Central memory CD8-positive, alpha-beta T cell (primary cell): ENCODE measurements around the gene PPFIA4.

Experiments used
- ATAC-seq: fragments of 150-1000 bp; cut with Tn5 transposase; replicated peaks from 2 replicates; pipeline ENCODE4 v1.10.0; 2022; ENCODE audit warnings: mild to moderate bottlenecking, moderate FRiP score, moderate number of reproducible peaks; ENCODE audit not compliant: poor library complexity, severe bottlenecking; ENCODE audit errors: extremely low read depth
- DNase-seq, 2 donors: peaks; one replicate each; pipeline ENCODE4 v3.0.0; 2021; ENCODE audit warnings: low spot score in 2 of 2
- H3K27ac Mint-ChIP-seq: one replicate; pipeline ENCODE4 v1.8.0; 2022; ENCODE audit warnings: low read depth, mild to moderate bottlenecking, moderate library complexity, mixed read lengths
- H3K27me3 Mint-ChIP-seq: one replicate; pipeline ENCODE4 v1.8.0; 2022; ENCODE audit warnings: mixed read lengths
- H3K36me3 Mint-ChIP-seq: one replicate; pipeline ENCODE4 v1.8.0; 2022; ENCODE audit warnings: mild to moderate bottlenecking, moderate library complexity, mixed read lengths; ENCODE audit not compliant: insufficient read depth
- H3K4me1 Mint-ChIP-seq: one replicate; pipeline ENCODE4 v1.8.0; 2022; ENCODE audit warnings: mixed read lengths
- H3K4me3 Mint-ChIP-seq: one replicate; pipeline ENCODE4 v1.8.0; 2022; ENCODE audit warnings: mild to moderate bottlenecking, moderate library complexity, mixed read lengths
- H3K9me3 Mint-ChIP-seq: one replicate; pipeline ENCODE4 v1.8.0; 2022; ENCODE audit warnings: mixed read lengths

Gene PPFIA4

GRCh38 chr1:203048086-203048485 is 21.8 kb downstream of the PPFIA4 start:
- Mint-ChIP-seq H3K36me3 (no peaks in the 10 kb centered on the region), H3K4me3 (no peak overlapping the region), H3K27me3 (peaks cover 66% of the 10 kb centered on the region), H3K27ac (no peak overlapping the region), H3K4me1 (no peaks in the 10 kb centered on the region), H3K9me3 (no peaks in the 10 kb centered on the region)
- DNase-seq (no peak), ATAC-seq (no peak)

GRCh38 chr1:203048555-203049051 is 22.3 kb downstream of the PPFIA4 start:
- no peak for ATAC-seq
- DNase-seq = no peak
- Mint-ChIP-seq H3K27ac (no peak overlapping the region), H3K36me3 (no peaks in the 10 kb centered on the region), H3K9me3 (no peaks in the 10 kb centered on the region), H3K4me1 (no peaks in the 10 kb centered on the region), H3K27me3 (peaks cover 66% of the 10 kb centered on the region), H3K4me3 (no peak overlapping the region)

DNA sequence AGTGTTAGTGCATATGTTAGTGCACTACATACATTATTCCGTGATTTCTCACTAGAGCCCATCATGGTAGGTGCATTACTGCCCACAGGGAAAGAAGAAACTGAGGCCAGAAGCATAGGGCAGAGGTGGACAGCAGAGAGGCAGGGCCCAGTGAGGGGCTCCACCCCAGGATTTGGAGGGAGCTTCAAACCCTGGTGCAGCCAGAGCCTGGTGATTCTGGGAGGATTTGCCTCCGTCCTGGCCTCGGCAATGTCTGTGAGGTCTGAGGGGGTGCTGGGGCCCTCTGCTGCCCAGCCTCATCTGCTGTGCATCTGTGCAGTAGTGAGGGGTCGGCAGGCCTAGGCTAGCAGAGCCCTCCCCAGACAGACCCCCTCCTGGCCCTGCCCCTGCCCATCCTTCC is 22.8 kb downstream of the PPFIA4 start:
- Mint-ChIP-seq H3K36me3 (no peaks in the 10 kb centered on the region), H3K27me3 (peaks cover 64% of the 10 kb centered on the region), H3K27ac (no peak overlapping the region), H3K9me3 (no peaks in the 10 kb centered on the region), H3K4me3 (no peak overlapping the region), H3K4me1 (no peaks in the 10 kb centered on the region)
- DNase-seq (no peak), ATAC-seq (no peak)

GRCh38 chr1:203049576-203050180 is 23.4 kb downstream of the PPFIA4 start:
- H3K27me3 Mint-ChIP-seq = peaks cover 60% of the 10 kb centered on the region
- no peak overlapping the region for H3K4me3 Mint-ChIP-seq
- no peak for DNase-seq
- no peak for ATAC-seq
- H3K27ac Mint-ChIP-seq = no peak overlapping the region
- no peaks in the 10 kb centered on the region for H3K4me1 Mint-ChIP-seq
- H3K36me3 Mint-ChIP-seq = no peaks in the 10 kb centered on the region
- no peaks in the 10 kb centered on the region for H3K9me3 Mint-ChIP-seq

DNA sequence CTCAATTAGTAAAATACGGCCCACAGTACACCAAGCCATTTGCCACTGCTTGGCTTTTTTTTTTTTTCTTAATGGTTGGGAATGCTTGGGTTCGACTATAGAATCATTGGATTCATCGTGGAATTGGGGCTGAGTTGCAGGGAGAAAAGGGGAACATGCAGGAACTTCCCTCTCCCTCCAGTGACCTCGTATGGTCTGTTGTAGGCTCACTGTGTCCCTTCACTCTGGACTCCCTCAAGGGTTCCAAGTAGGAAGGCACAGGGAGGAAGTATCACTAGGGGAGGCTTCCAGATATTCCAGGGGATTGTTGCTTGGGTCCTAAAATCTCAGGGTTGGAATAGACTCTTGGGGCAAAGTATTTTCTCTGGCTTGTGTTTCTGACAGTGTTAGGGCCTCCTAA is 24.5 kb downstream of the PPFIA4 start:
- Mint-ChIP-seq H3K36me3 (no peaks in the 10 kb centered on the region), H3K27me3 (peaks cover 63% of the 10 kb centered on the region), H3K4me3 (no peak overlapping the region), H3K27ac (no peak overlapping the region), H3K4me1 (no peaks in the 10 kb centered on the region), H3K9me3 (no peaks in the 10 kb centered on the region)
- DNase-seq = no peak
- no peak for ATAC-seq

DNA sequence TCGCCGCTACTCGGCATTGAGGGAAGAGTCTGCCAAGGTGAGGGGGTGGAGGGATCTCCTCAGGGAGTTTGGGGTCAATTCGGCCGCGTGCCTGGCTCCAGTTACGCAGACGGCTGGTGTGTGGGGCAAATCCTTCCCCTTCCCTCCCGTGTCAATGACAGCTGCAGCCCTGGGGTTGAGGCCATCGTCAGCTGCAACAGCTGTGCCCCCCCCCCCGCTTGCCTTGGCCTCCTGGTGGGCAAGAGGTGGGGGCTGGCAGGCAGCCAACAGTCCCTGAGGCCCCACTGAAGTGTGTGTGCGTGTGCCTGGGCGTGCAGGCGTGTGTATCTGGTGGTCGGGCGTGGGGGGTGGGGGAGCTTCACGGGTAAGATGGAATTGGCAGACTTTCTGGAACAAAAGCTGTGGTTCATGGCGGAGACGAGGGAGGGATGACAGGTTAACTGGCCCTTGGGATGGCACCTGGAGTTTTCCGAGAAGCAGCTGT is 25.6 kb downstream of the PPFIA4 start:
- ATAC-seq (no peak), DNase-seq (no peak)
- no peaks in the 10 kb centered on the region for H3K4me1 Mint-ChIP-seq
- H3K9me3 Mint-ChIP-seq = no peaks in the 10 kb centered on the region
- H3K27me3 Mint-ChIP-seq = peaks cover 72% of the 10 kb centered on the region
- peaks cover 2% of the 10 kb centered on the region for H3K36me3 Mint-ChIP-seq
- no peak overlapping the region for H3K4me3 Mint-ChIP-seq
- no peak overlapping the region for H3K27ac Mint-ChIP-seq

GRCh38 chr1:203052601-203053000 is 26.3 kb downstream of the PPFIA4 start:
- peaks cover 71% of the 10 kb centered on the region for H3K27me3 Mint-ChIP-seq
- H3K27ac Mint-ChIP-seq = no peak overlapping the region
- peaks cover 2% of the 10 kb centered on the region for H3K36me3 Mint-ChIP-seq
- H3K4me1 Mint-ChIP-seq = no peaks in the 10 kb centered on the region
- no peak for ATAC-seq
- no peaks in the 10 kb centered on the region for H3K9me3 Mint-ChIP-seq
- no peak overlapping the region for H3K4me3 Mint-ChIP-seq
- no peak for DNase-seq

- H3K36me3 Mint-ChIP-seq = peaks cover 2% of the 10 kb centered on the region
- H3K9me3 Mint-ChIP-seq = no peaks in the 10 kb centered on the region
- DNase-seq (no peak), ATAC-seq (no peak)
- no peaks in the 10 kb centered on the region for H3K4me1 Mint-ChIP-seq
- no peak overlapping the region for H3K27ac Mint-ChIP-seq
- H3K4me3 Mint-ChIP-seq = no peak overlapping the region
- H3K27me3 Mint-ChIP-seq = peaks cover 68% of the 10 kb centered on the region
These were observed 27.9 kb downstream of the PPFIA4 start for GRCh38 chr1:203054184-203054583.

- peaks cover 68% of the 10 kb centered on the region for H3K27me3 Mint-ChIP-seq
- no peak overlapping the region for H3K27ac Mint-ChIP-seq
- DNase-seq (no peak), ATAC-seq (no peak)
- no peak overlapping the region for H3K4me3 Mint-ChIP-seq
- no peaks in the 10 kb centered on the region for H3K9me3 Mint-ChIP-seq
- H3K4me1 Mint-ChIP-seq = no peaks in the 10 kb centered on the region
- H3K36me3 Mint-ChIP-seq = peaks cover 2% of the 10 kb centered on the region
These were observed 28.4 kb downstream of the PPFIA4 start for GRCh38 chr1:203054642-203055041.

DNA sequence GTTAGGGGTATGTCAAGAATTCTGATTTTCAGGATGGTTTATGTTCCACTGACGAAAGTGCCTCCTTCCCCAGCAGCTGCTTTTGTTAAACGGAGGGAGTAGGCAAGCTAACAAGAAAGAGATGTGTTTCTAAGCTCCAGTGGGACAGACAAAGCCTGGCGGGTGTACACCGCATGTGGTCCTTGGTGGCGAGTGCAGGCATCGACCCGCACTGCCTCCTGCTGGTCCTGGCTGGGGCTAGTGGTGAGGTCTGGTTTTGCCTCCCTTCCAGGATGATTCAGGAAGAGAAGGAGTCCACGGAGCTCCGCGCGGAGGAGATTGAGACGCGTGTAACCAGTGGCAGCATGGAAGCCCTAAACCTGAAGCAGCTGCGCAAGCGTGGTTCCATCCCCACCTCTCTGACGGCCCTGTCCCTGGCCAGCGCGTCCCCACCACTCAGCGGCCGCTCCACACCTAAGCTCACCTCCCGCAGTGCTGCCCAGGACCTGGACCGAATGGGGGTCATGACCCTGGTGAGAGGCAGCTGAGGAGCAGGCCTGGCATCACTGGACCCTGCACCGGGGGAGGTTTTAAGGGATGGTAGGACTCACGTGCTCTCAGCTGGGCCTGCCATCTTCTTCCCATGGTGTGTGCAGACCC is 29.0 kb downstream of the PPFIA4 start:
- no peaks in the 10 kb centered on the region for H3K4me1 Mint-ChIP-seq

GRCh38 chr1:203056012-203056411 is 29.7 kb downstream of the PPFIA4 start:
- no peak for DNase-seq
- ATAC-seq = no peak
- no peak overlapping the region for H3K27ac Mint-ChIP-seq
- peaks cover 2% of the 10 kb centered on the region for H3K36me3 Mint-ChIP-seq
- H3K4me3 Mint-ChIP-seq = no peak overlapping the region
- peaks cover 63% of the 10 kb centered on the region for H3K27me3 Mint-ChIP-seq
- no peaks in the 10 kb centered on the region for H3K4me1 Mint-ChIP-seq
- H3K9me3 Mint-ChIP-seq = no peaks in the 10 kb centered on the region

More for the DNA sequence above, 29.0 kb downstream of the PPFIA4 start:
- DNase-seq = no peak
- peaks cover 2% of the 10 kb centered on the region for H3K36me3 Mint-ChIP-seq
- no peak for ATAC-seq
- no peak overlapping the region for H3K27ac Mint-ChIP-seq
- peaks cover 64% of the 10 kb centered on the region for H3K27me3 Mint-ChIP-seq
- no peaks in the 10 kb centered on the region for H3K9me3 Mint-ChIP-seq
- H3K4me3 Mint-ChIP-seq = no peak overlapping the region

GRCh38 chr1:203056516-203056915 is 30.2 kb downstream of the PPFIA4 start:
- Mint-ChIP-seq H3K4me1 (no peaks in the 10 kb centered on the region), H3K4me3 (no peak overlapping the region), H3K27me3 (peaks cover 63% of the 10 kb centered on the region), H3K27ac (no peak overlapping the region), H3K36me3 (peaks cover 2% of the 10 kb centered on the region), H3K9me3 (no peaks in the 10 kb centered on the region)
- no peak for ATAC-seq
- no peak for DNase-seq
